Gastroesophageal sphincter (tissue), 4 donors: ENCODE data around the gene TCP11. TPM values are rescaled to one million over a fixed set of nuclear protein-coding genes. Genes with fewer than 3 reads are reported as not detected.
"Not testable (repeated sequence)": the region's sequence is repeated elsewhere in the genome, so short reads cannot be mapped to it uniquely, and the experiment has no call there.

ENCODE experiments used
- ATAC-seq: fragments of 150-250 bp; one replicate; pipeline ENCODE4 v1.9.1; 2016; ENCODE audit warnings: mild to moderate bottlenecking, moderate library complexity
- H3K27ac ChIP-seq, 4 donors: fragments of 200-600 bp; sonication (generic) in 3 of 4; 1 replicate in 3 of 4; 2 replicates in 1 of 4; pipeline ENCODE4 v1.5.1; 2016 to 2019
- H3K27me3 ChIP-seq: fragments of 200-600 bp; sonication (generic); one replicate; pipeline ENCODE4 v1.5.1; 2019
- H3K36me3 ChIP-seq, 2 donors: fragments of 200-600 bp; sonication (generic); one replicate each; pipeline ENCODE4 v1.5.1; 2019; ENCODE audit warnings: control low read depth in 1 of 2
- H3K4me1 ChIP-seq, 3 donors: fragments of 200-600 bp; sonication (generic); 1 replicate in 2 of 3; 2 replicates in 1 of 3; pipeline ENCODE4 v1.5.1; 2016 to 2019; ENCODE audit warnings: control low read depth in 2 of 3
- H3K4me3 ChIP-seq, 2 donors: fragments of 200-600 bp; sonication (generic); one replicate each; pipeline ENCODE4 v1.5.1; 2019; ENCODE audit warnings: mild to moderate bottlenecking in 1 of 2, moderate library complexity in 1 of 2
- H3K9me3 ChIP-seq, 3 donors: fragments of 200-600 bp; sonication (generic); one replicate each; pipeline ENCODE4 v1.5.1; 2017 to 2019; ENCODE audit warnings: control low read depth in 2 of 3
- CTCF ChIP-seq, 4 experiments: fragments of 200-600 bp in 2 of 4; fragments of 450-650 bp in 2 of 4; sonication (generic) in 1 of 4; IDR thresholded peaks; one replicate each; pipeline ENCODE4 v1.5.1; 2017 to 2019; ENCODE audit warnings: antibody characterized with exemption in 4 of 4, mild to moderate bottlenecking in 2 of 4, moderate library complexity in 2 of 4
- EP300 ChIP-seq: sonication (generic); formaldehyde crosslinking; IDR thresholded peaks from one replicate; pipeline ENCODE4 v1.6.1; 2017; ENCODE audit warnings: antibody characterized with exemption, mild to moderate bottlenecking
- POLR2A ChIP-seq, 2 donors: fragments of 450-650 bp; IDR thresholded peaks; one replicate each; pipeline ENCODE4 v1.6.1; 2017; ENCODE audit warnings: antibody characterized with exemption in 2 of 2, mild to moderate bottlenecking in 2 of 2, moderate library complexity in 1 of 2
- POLR2AphosphoS5 ChIP-seq: sonication (generic); formaldehyde crosslinking; IDR thresholded peaks from one replicate; pipeline ENCODE4 v1.6.1; 2017; ENCODE audit warnings: antibody characterized with exemption
- WGBS, 2 donors: methylation state at CpG; one replicate each; pipeline ENCODE4 v1.1.5; 2018; ENCODE audit warnings: low coverage in 1 of 2; 5-methylcytosine and 5-hydroxymethylcytosine counted together
- total RNA-seq, 4 donors: library from RNA; depleted of rRNA; stranded (reverse); fragments of >200 nt; gene quantifications; one replicate each; pipeline ENCODE4 v1.1.0, GENCODE V29; 2016

TCP11 gene
- total RNA-seq, 4 donors from 2014 or later: 0.77 TPM; not detected in 3

GRCh38 chr6:35139470-35139869 is 1.7 kb downstream of the TCP11 start:
- H3K27me3 ChIP-seq: peaks cover 11% of the 10 kb centered on the region
- H3K27ac ChIP-seq: no peak overlapping the region
- H3K4me3 ChIP-seq: no peak overlapping the region
- H3K4me1 ChIP-seq: peaks cover 0 to 16% (median 9%) of the 10 kb centered on the region in 3 donors
- no peaks in the 10 kb centered on the region for H3K36me3 ChIP-seq
- WGBS, 2 donors: 49 to 77% methylated on average over 1 to 2 of the region's 2 CpGs
- no peaks in the 10 kb centered on the region for H3K9me3 ChIP-seq
- no peak for ATAC-seq
- TF ChIP-seq CTCF (IDR thresholded peaks at IDR 0.05) (no peak), POLR2AphosphoS5 (no peak), POLR2A (IDR thresholded peaks at IDR 0.05) (no peak), EP300 (no peak)

GRCh38 chr6:35138191-35138590 is 2.9 kb downstream of the TCP11 start:
- Histone ChIP-seq H3K4me1 (peaks cover 0 to 16% (median 9%) of the 10 kb centered on the region in 3 donors), H3K27me3 (peaks cover 11% of the 10 kb centered on the region)
- WGBS, 2 donors: 70 to 72% methylated on average over 2 to 3 of the region's 3 CpGs
- not testable (repeated sequence) for H3K36me3 ChIP-seq, H3K9me3 ChIP-seq, ATAC-seq, H3K27ac ChIP-seq, H3K4me3 ChIP-seq

- H3K27me3 ChIP-seq: peaks cover 7% of the 10 kb centered on the region
- no peak for ATAC-seq
- no peak overlapping the region for H3K4me3 ChIP-seq
- no peak overlapping the region for H3K27ac ChIP-seq
- H3K4me1 ChIP-seq: peaks cover 0 to 12% (median 7%) of the 10 kb centered on the region in 3 donors
- no peak for TF ChIP-seq CTCF (IDR thresholded peaks at IDR 0.05)
- TF ChIP-seq EP300: no peak
- TF ChIP-seq POLR2A (IDR thresholded peaks at IDR 0.05): no peak
- TF ChIP-seq POLR2AphosphoS5: no peak
- H3K9me3 ChIP-seq: no peaks in the 10 kb centered on the region
- WGBS, 2 donors: 58 to 68% methylated on average over 3 of the region's 4 CpGs
- H3K36me3 ChIP-seq: no peaks in the 10 kb centered on the region
These were observed 5.0 kb downstream of the TCP11 start for GRCh38 chr6:35136185-35136584.

GRCh38 chr6:35128496-35128895 is 12.6 kb downstream of the TCP11 start:
- H3K4me1 ChIP-seq: no peaks in the 10 kb centered on the region
- no peak for ATAC-seq
- H3K4me3 ChIP-seq: no peak overlapping the region
- no peak for TF ChIP-seq EP300
- TF ChIP-seq CTCF (IDR thresholded peaks at IDR 0.05): no peak
- TF ChIP-seq POLR2AphosphoS5: no peak
- no peak for TF ChIP-seq POLR2A (IDR thresholded peaks at IDR 0.05)
- no peaks in the 10 kb centered on the region for H3K36me3 ChIP-seq
- H3K27me3 ChIP-seq: no peaks in the 10 kb centered on the region
- H3K27ac ChIP-seq: no peak overlapping the region
- H3K9me3 ChIP-seq: no peaks in the 10 kb centered on the region
- WGBS, 2 donors: 64 to 82% methylated on average over 2 to 3 of the region's 3 CpGs

GRCh38 chr6:35128042-35128441 is 13.1 kb downstream of the TCP11 start:
- H3K9me3 ChIP-seq: no peaks in the 10 kb centered on the region
- no peaks in the 10 kb centered on the region for H3K27me3 ChIP-seq
- no peak for ATAC-seq
- 36 to 58% methylated on average over 3 to 4 of the region's 4 CpGs for WGBS, 2 donors
- H3K36me3 ChIP-seq: no peaks in the 10 kb centered on the region
- H3K27ac ChIP-seq: no peak overlapping the region
- no peak overlapping the region for H3K4me3 ChIP-seq
- no peaks in the 10 kb centered on the region for H3K4me1 ChIP-seq
- no peak for TF ChIP-seq POLR2A (IDR thresholded peaks at IDR 0.05)
- TF ChIP-seq CTCF (IDR thresholded peaks at IDR 0.05): no peak
- no peak for TF ChIP-seq POLR2AphosphoS5
- no peak for TF ChIP-seq EP300
